GM20431 (cell line): Measurements from ENCODE around the gene BRSK1.

Experiments
- in situ Hi-C: fragments of 300-500 bp; cut with MseI, MboI; formaldehyde crosslinking; loops from one replicate; pipeline ENCODE4 v1.15.0; 2020; ENCODE audit warnings: low sequenced_read_pairs; ENCODE audit not compliant: unreplicated experiment

BRSK1 gene

DNA sequence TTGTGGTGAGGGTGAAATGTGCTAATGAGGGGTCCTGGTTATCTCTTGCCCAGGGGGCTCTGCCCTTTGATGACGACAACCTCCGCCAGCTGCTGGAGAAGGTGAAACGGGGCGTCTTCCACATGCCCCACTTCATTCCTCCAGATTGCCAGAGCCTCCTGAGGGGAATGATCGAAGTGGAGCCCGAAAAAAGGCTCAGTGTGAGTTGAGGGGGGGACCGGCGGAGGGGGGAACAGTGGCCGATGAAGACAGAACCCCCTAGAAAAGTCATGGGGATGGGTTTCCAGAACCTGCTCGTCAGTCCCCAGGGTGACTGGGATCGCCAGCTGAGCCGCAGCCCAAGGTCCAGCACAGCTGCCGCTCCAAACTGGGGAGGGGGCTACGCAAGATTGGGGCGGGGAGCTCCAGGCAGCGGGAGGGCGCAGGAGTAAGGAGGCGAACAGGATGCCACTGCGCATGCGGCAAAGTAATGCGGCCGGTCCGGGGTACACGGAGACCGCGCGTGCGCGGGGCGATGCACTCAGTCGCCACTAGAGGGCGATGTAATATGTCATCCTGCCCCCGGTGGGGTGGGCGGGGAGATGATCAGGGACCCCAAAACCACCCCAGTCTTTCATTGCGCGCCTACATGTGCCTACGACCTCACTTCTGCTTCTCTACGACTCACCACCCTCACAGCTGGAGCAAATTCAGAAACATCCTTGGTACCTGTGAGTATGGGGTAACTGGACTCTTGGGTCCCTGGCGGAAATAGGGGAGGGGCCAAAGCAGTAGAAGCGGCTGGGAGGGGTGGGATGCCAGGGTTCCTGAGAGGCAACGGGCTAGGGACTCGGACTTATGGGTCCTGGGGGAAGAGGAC, 17.9 kb downstream of the BRSK1 start:
- in situ Hi-C loops = no loop called here

GRCh38 chr19:55302318-55302703, 18.5 kb downstream of the BRSK1 start:
- in situ Hi-C loops = no loop called here

GRCh38 chr19:55303477-55303876, 19.7 kb downstream of the BRSK1 start:
- in situ Hi-C loops = no loop called here

- in situ Hi-C loops = no loop called here
Observed at GRCh38 chr19:55304279-55304978, 20.6 kb downstream of the BRSK1 start.

DNA sequence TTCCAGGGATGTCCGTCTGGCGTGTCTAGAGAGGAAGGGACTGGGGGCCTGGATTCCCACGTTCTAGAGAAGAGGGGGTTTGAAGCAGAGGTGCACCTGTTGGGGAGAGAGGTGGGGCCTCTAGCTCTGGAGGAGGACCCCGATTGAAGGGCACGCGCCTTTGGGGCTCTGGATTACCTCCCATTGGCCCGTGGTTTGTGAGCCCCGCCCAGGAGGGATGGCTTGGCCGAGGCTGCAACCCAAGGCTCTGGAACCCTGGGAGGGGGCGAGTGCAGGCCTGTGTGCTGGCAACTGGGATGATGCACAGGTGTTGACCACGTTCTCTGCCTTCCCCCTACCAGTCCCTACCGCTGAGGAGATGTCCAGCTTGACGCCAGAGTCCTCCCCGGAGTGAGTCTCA, 21.2 kb downstream of the BRSK1 start:
- in situ Hi-C loops = no loop called here

DNA sequence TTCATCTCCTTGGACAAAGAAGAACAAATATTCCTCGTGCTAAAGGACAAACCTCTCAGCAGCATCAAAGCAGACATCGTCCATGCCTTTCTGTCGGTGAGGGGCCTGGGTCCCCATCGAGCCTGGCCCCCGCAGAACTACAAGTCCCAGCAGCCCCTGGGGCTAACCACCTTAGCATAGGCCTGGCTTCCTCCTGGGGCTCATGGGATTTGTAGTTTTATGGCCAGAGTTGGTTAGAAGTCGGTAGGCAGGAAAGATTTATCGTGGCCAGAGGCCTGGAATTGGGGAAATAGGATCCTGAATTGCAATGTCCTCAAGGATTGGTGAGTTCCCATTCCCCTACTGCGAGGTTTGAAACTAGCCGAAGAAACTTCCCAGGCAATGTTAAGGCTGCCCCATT, 21.7 kb downstream of the BRSK1 start:
- in situ Hi-C loops = no loop called here

DNA sequence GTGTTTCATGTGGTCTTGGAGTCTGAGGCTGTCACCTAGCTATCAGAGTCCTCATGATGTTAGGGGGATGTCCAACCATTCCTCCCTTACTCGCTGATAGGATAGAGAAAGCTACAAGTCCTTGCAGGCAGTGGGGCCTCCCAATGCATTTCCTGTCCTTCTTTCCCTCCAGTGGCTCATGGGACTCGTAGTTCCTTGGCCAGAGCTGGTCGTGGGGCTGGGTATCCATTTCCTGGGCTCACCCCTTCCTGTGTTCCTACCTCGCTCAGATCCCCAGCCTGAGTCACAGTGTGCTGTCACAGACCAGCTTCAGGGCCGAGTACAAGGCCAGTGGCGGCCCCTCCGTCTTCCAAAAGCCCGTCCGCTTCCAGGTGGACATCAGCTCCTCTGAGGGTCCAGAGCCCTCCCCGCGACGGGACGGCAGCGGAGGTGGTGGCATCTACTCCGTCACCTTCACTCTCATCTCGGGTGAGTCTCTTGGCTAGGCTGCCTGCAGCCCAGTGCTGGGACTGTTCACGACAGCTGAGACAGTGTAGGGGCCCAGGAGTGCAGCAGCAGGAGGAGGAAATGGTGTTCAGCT, 22.3 kb downstream of the BRSK1 start:
- in situ Hi-C loops = no loop called here

DNA sequence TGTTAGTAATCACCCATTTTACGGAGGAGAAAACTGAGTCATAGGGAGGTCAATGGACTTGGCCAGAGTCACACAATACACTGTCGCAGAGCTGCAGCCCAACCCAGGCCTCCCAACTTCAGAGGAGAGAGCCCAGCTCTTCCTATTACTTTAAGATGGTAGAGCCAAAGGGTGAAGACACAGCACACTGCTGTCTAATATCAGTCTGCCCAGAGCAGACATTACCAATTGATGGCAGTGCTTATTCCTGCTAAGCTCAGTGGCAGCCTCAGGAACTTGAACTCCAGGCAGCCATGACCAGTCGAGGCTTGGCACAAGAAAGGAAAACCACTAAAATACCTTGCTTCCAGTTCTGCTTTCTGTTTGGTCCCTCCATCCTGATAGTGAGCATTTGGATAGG, 22.9 kb downstream of the BRSK1 start:
- in situ Hi-C loops = no loop called here

DNA sequence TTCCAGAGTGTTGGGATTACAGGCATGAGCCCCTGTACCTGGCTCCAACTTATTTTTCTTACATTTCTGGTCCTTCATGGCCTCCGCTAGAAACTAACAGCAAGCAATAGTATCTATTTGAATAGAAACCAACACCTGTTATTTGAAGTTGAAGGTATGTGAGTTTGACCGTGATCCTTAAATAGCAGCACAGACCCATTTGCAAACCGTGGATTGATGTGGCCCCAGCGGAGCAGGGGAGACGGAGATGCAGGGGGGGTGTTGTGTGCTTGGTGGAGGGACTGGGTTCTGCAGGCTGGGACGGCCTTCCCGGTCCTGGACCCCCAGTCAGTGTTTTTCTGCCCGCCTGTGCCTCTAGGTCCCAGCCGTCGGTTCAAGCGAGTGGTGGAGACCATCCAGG, 24.5 kb downstream of the BRSK1 start:
- in situ Hi-C loops = no loop called here

DNA sequence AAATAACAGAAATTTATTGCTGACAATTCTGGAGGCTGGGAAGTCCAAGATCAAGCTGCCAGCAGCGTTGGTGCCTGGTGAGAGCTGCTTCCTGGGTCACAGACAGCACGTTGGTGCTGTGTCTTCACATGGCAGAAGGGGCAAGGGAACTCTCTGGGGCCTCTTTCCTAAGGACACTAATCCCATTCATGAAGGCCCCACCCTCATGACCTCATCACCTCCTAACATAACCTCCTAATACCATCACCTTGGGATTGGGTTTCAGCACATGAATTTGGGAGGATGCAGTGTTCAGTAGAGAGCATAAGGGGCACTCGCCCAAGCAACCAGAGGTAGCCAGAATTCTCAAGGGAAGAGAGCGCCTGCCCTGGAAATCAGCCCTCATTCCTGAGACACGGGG, 25.7 kb downstream of the BRSK1 start:
- in situ Hi-C loops = no loop called here

- in situ Hi-C loops = no loop called here
Observed at GRCh38 chr19:55310498-55310897, 26.7 kb downstream of the BRSK1 start.

DNA sequence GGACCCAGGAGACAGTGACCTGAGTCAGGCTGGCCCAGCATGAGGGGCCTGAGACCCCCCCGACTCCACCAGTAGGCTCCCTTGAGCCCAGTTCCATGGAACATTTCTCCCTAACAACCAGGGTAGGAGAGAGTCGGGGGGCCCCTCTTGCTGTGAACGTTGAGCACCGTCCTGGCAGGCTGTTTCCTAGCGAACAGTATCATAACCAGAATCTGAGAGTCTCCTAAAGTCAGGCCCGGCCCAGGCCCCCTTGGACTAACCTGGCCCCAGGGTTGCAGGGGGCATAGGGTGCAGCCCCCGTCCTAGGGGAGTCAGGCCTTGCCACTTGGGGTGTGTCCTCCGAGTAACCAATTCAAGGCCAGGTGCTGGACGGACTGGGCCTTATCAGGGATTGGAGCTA, 27.6 kb downstream of the BRSK1 start:
- in situ Hi-C loops = no loop called here

DNA sequence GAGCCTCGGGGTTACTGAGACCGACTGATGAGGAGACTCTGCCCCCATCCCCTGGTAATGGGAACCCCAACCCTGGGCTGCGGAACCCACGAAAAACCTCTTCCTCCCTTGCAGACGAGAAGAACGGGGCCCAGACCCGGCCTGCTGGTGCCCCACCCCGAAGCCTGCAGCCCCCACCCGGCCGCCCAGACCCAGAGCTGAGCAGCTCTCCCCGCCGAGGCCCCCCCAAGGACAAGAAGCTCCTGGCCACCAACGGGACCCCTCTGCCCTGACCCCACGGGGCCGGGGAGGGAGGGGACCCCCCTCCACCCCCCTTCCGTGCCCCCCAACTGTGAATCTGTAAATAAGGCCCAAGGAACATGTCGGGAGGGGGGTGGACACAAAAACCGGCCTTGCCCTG, 28.0 kb downstream of the BRSK1 start:
- in situ Hi-C loops = no loop called here

GRCh38 chr19:55312621-55313512, 29.1 kb downstream of the BRSK1 start:
- in situ Hi-C loops = no loop called here

DNA sequence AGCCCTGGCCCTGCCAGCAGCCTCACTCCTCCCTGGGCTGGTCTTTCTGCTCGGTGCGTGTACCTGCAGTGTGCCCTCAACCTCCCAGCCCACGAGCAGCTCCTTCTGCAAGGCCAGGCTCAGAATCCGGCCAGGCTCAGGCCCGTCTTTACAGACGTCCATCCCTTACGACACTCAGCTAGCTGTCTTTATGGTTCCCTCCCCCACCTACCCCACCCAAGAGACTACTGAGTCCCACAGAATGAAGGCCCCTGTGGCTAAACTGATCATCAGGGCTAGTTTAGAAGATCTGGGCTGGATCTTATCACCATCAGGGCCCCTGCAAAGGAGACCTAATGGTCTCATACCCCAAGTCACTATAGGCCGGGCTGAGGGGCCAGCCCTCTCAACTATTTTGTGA, 30.6 kb downstream of the BRSK1 start:
- in situ Hi-C loops = no loop called here

- in situ Hi-C loops = no loop called here
Observed at GRCh38 chr19:55315956-55316525, 32.2 kb downstream of the BRSK1 start.

GRCh38 chr19:55316646-55317045, 32.8 kb downstream of the BRSK1 start:
- in situ Hi-C loops = no loop called here

- in situ Hi-C loops = no loop called here
Observed at GRCh38 chr19:55319785-55320184, 36.0 kb downstream of the BRSK1 start.

GRCh38 chr19:55320844-55321419, 37.1 kb downstream of the BRSK1 start:
- in situ Hi-C loops = no loop called here
